LoVo (cell line): ENCODE results near the gene SBF2.
A peak's percentile ranks its signal among the peaks of the same experiment; 100 is the strongest.

Source experiments
- DNase-seq: peaks from one replicate; pipeline ENCODE4 v3.0.0-alpha.2; 2016; ENCODE audit warnings: low spot score

The SBF2 gene

DNA sequence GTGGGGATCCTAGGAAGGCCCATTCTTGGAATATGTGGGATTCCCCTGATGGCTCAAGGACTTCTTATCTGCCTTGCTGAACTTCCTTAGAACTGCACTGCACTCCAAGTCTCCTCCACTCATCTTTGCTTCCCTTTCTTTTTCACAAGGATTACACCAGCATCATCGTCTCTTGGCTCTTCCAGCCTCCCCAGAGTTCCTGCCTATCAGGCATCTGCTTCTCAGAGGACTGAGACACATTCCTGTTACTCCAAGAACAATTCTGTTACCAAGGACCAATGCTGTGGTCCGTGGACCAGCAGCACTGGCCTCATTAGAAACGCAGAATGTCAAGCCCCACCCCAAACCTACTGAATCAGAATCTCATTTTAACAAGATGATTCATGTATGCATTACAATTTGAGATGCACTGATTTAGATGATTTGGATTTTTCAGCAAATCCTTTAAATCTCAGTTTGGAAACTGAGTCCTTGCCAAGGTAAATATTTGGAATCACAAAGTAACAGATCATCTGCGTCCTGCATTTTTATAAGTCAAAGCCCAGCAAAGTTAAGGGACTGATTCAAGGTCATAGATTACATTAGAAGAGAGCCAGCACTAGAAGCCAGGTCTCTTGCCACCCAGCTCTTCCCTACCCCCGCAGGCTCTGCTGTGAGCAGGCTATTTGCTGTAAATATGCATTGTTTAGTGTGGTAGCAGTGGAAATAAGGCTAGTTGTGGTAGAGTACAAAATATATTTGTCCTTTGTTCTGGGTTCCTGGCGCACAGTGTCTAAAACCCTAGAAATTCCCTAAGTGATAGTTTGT lies 519.2 kb downstream of the SBF2 start:
- DNase-seq = no peak

DNA sequence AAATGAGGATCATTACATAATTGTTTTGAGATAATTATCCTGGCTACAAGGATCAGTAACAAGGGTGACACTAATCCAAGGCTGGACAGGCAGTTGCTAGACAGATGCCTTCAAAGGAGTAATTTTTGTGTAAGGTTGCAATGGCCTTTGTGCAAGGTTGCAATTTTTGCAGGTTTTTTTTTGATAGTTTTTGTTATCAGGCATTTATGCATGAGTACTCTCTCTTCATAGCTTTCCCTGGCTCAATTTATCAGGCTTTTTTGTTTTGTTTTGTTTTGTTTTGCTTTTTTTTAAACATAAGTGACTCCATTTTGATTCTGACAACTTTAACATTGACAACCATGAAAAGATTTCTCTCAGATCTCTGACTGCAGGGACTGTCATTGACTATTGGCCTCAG lies 519.9 kb downstream of the SBF2 start:
- DNase-seq = no peak

DNA sequence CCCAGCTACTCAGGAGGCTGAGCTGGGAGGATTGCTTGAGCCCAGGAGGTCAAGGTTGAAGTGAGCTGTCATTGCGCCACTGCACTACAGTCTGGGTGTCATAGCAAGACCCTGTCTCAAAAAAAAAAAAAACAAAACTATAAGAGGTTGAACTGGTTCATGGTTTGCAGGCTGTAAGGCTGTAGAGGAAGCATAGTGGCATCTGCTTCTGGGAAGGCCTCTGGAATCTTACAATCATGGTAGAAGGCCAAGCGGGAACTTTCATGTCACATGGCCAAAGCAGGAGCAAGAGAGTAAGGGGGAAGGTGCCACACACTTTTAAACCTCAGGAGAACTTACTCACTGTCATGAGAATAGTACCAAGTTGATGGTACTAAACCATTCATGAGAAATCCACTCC lies 520.5 kb downstream of the SBF2 start:
- no peak for DNase-seq

DNA sequence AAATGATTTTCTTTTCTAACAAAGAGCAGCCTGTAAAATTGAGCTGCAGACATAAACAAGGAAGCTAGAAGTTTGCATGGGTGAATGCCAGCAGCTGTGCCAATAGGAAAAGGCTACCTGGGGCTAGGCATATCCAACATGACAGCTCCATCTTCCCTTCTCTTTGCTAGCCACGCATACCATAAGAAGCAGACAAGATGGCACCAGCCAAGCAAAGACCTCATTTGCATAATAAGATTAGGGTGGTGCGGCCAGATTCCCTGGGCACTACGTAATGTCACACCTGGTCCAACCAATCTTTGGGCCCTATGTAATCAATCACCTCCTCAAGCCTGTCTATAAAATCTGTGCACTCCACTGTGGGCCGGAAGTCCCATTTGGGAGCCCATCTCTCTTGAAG lies 521.8 kb downstream of the SBF2 start:
- DNase-seq = no peak

DNA sequence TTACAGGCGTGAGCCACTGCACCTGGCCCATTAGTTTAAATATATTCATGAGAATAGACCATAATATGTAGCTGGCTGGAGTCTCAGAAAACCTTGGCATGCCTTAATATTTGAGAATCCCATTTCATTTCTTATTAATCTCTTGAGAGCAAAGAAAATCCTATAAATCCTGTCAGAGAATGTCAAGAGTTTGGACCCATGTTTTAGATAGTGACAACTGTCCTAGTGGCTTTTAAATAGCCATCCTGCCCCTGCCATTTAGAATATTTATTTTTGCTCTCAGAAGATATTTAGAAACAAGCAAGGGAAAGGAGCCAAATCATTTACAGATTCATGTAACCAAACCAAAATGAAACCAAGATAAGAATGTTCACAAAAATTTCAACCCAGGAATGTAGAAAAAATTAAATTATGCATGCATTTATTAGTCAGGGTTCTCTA lies 522.9 kb downstream of the SBF2 start:
- DNase-seq = no peak

DNA sequence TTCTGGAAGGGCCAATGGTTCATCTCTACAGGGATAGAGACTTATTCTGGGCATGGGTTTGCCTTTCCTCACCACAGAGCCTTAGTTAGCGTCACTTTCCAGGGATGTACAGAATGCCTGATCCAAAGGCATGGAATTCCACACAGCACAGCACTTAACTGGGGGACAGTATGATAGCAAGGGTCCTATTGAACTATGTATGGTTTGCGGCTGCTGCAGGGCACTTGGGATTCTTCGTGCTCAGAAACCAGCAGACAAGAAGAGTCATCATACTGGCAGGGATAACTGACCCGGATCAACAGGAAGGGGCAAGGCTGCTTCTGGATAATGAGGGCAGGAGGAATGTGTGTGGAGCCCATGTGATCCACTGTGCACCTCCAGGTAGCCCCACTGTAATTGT lies 524.4 kb downstream of the SBF2 start:
- DNase-seq = no peak

DNA sequence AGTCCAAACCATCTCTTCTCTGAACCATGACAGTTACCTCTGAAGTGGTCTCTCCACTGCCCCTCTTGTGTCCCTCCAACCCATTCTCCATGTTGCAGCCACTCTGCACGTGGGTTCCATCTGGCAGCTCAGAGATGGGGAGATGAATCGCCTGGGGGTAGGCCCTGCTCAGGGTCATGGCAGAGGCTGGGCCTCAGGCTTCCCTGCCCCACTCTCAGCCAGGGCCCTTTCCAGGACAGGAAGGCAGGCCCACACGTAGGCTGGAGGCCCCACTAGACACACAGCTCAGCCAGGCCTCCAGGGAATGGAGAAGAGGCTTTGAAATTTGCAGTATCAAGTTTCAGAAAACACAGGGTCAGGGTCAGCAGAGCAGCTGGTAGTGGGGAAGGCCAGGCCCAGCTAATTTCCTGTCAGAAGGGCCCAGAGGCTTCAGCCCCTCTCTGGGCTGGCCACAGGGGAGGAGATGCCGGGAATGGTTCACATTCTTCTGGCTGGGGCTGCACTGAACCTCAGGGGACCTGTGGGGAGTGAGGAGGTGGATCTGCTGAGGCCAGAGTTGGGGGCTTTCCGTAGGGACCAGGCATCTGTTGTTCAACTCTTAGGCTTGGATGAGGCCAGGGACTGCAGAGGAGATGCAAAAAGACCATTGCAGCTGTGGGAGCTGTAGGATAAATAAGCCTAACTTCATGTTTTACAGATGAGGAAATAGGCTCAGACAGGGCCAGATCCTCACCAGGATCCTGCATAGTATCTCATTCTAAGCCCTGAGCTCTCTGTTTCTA lies 528.5 kb downstream of the SBF2 start:
- DNase-seq = no peak

DNA sequence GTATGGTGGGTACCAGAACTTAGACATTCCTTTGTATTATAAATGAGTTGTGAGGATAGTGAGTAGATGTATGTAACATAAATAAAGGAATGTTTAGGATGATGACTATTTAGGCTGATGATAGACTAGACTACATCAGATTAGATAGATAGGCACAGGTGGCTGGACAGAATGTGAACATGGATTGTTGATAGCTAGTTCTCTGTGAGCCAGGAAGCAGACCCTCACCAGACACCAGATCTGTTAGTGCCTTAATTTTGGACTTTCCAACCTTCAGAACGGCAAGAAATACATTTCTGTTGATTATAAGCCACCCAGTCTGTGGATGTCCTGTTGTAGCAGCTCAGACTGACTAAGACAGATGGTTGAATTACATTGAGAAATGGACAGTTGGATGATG lies 530.7 kb downstream of the SBF2 start:
- no peak for DNase-seq

DNA sequence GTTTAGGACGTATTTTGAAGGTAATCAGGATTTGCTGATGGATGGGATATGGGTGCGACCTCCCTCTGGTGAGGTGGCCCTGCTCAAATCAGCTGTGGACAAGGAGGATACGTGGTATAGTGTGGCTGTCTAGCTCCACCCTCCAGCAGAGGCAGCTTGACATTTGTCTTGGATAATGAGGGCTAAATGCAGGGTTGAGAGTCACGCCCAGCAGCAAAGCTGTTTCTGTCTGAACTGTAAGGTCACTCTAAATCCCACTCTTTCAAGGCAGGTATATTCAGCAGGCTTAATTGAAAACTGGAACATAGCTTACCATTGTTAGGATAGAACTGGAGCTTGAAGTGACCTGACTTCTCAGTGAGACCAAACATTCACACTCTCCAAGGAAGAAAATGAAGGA lies 531.5 kb downstream of the SBF2 start:
- DNase-seq = no peak

DNA sequence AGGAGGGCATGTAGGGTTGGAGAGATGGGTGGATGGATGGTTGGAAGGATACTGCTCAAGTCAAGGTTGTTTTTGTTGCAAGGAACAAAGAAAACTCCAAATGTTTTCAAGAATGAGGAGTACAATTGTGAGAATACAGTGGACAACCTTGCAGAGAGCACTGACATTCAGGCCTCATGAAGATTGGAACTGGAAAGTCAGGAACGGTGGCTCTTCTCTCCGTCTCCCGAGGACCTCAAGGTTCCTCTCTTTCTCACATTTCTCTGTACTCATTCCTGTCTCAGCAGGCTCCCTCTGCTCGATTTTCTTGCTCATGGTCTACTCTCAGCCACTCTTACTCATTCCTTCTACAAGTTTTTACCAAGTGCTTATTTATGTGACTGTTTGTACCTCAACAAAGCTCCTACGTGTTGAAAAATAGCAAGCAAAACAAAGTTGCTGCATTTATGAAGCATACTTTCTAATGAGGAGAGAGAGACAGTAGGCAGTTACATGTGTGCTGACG lies 532.5 kb downstream of the SBF2 start:
- DNase-seq = no peak

DNA sequence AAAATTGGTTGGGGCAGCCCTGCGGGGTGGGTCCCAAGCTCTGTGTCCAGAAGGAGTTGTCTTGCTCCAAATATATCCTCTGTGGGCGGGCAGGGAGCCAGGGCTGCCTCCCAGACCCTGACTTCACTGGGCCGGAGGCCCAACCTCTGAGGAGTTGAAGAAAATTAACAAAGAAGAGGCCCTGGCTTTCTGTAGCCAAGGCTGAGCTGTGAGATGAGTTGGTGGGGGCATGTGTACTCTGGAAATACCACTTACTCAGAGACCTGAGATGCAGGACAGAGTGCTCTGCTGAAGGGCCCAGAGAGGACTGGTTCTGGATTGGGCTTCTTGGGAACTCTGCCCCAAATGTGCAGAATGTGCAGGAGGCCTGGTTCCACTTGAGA lies 533.8 kb downstream of the SBF2 start:
- DNase-seq = no peak

DNA sequence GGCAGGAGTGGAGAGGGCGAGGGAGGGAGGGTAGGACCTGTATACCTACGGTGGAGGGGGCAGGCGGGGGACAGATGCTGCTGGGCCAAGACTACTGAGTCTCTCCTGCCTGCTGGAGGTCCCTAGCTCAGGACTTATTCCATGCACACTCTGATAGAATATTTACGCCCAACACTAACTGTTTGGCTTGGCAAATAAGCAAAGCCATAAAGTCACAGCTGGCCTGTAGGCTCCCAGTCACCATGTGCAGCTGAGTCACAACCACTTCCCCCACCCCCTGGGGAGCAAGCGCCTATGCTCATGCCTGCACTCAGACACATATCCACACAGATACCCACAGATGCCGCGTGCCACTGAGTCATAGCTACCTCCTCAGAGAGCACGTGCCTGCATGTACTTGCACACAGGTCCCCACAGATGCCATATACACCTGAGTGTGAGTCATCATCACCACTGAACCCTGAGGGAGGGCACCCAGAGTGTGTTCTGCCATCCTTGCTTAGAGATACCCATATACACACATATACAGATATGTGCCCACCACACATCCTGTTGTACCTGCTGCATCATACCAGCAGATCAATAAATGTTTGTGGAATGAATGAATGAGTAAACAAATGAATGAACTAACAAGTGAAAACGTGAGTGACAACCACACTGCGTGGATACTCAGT lies 534.4 kb downstream of the SBF2 start:
- DNase-seq = peak; percentile 96

DNA sequence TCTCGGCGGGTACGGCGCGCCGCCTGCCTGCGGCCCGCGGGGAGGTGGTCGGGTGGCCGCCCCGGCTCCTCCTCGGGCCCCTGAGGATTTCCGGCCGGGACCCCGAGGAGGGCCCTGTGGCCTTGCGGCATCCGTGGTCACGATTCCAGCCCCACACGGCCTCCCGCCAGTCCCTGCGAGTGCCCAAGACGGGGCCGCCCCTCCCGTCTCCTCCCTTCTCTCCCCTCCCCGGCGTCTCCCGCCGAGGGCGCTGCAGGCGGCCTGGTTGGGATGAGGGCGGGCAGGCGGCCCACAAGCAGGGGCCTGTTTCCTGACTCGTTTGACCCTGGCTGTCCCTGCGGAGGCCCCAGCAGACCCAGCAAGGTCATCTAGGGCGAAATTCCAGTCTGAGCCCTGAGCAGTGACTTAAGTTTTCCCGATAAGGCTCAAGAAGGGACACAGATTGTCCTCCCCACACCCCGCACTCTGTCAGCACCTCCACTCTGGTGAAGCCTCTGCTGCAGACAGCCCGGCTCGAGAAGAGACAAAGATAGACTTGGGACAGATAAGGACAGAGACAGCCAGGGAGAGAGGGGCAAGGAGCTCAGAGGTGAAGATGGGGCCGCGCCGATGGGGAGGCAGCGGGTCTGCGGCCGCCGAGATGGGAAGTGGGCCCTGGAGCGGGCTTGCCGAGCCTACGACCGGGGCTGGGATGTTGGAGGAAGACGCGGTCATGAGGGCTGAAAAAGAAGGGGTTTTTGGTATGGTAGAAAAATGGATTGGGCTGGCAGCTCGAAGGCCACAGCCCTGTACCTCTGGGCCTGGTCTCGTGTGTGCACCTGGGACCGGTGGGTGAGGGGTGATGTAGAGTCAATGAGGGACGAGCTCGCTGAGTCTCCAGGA lies 535.1 kb downstream of the SBF2 start:
- DNase-seq = peak; percentile 72

DNA sequence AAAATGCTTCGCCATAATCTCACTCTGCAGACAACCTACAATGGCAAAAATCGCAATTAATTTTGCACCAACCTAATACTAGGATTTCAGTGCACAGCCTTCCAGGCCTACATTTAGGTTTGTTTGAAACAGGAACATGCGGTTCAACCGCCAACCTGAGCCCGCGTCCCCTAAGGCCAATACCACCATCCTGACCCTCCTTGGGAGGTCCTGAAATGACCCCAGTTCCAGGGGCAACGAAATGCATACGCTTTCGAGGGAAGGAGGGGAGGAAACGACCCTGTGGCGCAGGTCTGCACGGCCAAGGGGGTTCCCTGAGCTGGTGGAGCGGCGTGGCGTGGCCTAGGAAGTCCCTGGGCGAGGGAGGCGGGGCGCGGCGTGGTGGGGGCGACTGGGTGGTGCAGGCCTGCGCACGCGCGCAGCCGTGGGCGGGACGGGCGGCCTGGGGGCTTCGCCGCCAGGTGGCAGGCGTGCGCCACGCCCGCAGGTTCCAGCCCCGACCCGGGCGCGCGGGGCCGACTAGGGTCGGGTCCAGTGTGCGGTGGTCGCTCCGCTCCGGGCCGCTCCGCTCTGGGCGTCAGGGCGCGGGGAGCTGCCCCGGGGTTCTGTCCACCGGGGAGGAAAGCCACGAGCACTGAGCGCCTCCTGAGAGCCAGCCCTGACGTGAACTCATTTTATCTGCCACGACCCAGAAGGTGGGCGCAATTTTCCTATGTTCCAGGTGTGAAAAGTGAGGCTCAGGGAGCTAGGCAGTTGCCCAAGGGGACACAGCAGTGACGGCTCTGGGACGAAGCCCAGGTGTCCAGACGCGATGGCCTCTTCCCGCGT lies 536.0 kb downstream of the SBF2 start:
- DNase-seq = peak; percentile 85

DNA sequence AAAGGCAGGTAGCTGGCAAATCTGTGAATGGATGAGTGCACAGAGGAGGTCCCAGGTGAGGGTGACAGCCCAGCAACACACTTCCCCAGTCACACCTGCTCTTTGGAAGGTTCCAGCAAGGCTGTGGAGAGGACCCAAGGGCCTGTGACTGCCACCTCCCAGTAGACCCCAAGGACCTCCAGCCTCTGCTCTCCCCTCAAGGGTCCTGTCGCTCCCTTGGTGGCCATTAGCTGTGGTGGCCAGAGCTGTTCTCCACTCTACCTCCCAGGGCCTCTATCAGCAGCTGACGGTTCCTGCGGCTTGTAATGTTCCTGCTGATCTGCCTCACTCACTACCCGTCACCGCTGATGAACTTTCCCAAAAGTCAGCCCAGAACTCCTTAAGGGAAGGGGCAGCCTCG lies 537.1 kb downstream of the SBF2 start:
- no peak for DNase-seq

DNA sequence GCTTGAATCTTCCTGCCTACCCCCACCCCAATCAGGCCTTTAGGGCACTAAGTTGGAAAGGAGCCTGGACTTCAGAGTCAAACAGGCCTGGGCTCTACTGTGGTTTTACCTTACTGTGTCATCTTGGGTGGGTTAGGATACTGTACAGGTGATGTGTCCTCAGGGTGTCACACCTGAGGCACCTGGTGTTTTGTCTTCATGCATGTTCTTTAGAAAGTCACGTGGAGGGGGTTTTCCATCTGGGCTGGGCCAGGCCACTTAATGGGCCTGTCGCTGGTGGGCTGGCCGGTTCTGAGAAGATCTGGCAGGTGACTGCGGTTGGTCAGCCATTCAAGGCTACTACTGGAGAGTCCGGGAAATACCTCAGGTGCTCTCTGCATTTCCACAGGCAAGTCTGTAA lies 537.6 kb downstream of the SBF2 start:
- no peak for DNase-seq

DNA sequence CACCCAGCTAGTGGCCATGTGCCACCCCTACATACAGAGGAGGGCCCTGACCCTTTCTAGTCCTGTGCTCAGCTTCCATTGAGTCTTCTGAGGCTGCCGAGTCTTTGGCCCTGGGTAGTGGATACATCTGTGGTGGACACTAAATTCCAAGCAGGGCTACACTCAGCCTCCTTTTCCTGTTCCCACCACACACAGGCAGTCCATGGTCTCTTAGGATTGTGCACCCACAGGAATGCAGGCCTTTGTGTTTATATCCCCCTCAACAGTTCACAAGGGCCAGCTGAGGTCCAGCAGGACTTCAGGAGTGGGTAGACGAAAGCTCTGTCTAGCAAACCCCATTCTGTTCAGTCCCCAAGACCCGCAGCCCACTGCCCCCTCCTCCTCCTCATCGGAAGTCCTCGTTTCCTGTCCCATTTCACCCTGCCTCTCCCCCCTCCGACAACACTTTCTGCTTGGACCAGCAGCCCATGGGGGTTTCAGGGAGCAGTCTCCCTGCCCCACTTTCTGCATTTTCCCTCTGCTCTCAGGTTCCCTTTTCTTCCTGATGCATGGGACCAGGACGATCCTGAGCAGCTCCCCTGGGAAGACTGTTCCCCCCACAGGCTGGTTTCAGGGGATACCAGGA lies 538.3 kb downstream of the SBF2 start:
- DNase-seq = peak; percentile 34

DNA sequence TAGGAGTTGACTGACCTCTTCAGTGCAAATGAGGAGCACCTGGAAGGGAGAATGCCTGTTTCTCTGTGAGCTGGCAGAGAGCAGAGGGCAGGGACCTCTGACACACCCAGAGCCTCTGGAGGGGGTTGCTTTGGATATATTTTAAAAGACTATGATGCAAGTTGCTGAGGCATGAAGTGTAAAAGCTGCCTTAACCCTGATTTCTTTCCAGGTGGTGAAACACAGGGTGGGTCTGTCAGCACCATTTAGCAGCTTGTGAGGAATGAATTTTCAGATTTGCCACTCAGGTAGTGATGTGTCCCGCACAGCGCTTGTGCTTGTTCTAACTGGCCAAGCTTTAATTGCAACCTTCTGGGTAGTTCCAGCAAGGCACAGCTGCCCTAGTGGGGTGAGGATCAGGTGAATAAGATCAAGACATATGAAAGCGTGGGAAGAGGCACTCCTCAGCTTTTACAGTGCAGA lies 540.0 kb downstream of the SBF2 start:
- DNase-seq = no peak

DNA sequence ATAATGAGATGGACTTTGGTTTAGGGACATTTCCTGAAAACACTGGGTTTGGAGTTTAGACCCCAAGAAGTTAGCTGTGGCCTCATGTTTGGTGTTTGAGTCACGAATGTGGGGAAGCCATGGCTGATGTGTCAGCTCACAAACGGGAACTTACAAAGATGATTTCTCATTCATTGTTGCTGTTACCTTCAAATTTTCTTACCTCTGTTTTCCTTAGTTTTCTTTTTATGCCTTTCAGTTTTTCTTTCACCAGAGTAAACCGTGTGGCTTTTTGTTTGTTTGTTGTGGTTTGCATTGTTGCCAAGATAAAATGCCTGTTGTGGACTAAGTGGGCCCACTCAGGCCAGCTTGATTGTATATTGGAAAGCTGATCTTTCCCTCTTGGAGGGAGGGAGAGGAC lies 541.0 kb downstream of the SBF2 start:
- DNase-seq = peak; percentile 42

DNA sequence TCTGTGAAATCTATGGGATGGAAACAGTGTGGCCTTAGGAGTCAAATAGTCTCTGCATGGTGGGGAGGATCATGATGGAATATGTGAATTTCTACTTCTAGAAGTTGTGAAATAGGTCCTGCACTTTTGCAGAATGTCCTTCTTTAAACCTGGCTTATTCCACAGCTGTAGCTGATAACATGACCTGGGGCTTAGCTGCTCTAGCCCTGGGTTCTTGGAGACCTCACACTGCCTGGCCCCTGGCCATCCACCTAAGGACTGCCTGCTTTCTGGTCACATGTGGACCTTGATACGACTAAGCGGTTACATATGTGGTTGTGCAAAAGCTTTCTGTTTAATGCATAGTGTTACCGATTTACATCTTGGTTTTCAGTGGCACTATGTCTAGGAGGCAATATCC lies 541.9 kb downstream of the SBF2 start:
- DNase-seq = no peak
